NCI-H2171 treated with DMSO at 0.1 percent for 48 hours (cell line): ENCODE data around the gene MEIOB.
"Not testable (repeated sequence)": the region's sequence is repeated elsewhere in the genome, so short reads cannot be mapped to it uniquely, and the experiment has no call there.

Source experiments
- DNase-seq: peaks from one replicate; lab custom pipeline; 2025; lab: John Stamatoyannopoulos, UW

The MEIOB gene

DNA sequence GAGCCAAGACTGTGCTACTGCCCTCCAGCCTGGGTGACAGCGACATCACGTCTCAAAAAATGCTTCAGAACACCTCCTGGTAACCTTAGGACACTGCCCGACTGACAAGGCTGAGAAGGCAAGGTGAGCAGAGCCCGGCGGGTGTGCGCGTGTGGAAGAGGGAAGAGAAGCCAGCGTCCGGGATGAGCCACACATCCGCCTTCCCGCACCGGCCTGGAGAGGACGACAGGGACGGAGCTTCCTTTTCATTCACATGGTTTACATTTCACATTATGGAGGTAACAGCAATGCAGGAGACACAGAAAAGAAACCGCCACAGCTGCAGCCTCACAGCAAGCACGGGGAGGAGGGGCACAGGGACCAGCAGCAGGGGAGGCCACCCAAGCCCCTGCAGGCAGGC, 61.9 kb downstream of the MEIOB start:
- no peak for DNase-seq

DNA sequence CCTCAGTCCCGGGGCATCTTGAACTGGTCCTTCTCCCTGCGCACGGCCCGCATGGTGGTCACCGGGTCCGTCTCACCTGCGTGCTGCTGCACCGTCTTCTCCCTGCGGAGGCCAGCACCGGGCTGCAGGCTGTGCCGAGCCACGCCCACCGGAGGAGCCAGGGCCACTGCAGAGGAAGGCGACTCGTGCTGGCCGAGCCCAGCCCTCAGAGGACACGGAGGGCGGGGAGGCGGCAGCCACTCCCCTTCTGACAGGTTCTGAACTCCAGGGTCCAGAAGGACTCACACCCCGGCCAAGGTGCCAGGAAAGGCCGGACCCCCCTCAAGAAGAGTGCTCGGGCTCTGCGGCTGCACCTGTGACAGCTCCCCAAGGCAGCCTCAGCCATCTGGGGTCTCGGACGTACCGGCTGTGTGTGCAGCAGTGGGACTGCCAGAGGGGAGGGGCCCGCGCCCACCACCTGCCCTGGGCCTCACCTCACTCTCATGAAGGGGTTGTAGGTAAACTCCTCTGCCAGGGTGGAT, 62.6 kb downstream of the MEIOB start:
- no peak for DNase-seq

- no peak for DNase-seq
Observed at GRCh38 chr16:1808691-1809090, 63.3 kb downstream of the MEIOB start.

GRCh38 chr16:1807626-1808025, 64.3 kb downstream of the MEIOB start:
- DNase-seq: no peak

GRCh38 chr16:1800701-1801100, 71.3 kb downstream of the MEIOB start:
- no peak for DNase-seq

DNA sequence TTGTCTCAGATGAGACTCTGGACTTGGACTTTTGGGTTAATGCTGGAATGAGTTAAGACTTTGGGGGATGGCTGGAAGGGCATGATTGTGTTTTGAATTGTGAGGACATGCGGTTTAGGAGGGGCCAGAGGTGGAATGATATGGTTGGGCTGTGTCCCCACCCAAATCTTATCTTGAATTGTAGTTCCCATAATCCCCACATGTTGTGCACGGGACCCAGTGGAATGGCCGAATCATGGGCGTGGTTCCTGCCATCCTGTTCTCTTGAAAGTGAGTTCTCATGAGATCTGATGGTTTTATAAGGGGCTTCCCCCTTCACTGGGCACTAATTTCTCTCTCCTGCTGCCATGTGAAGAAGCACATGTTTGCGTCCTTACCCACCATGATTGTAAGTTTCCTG, 72.7 kb downstream of the MEIOB start:
- DNase-seq: not testable (repeated sequence)

GRCh38 chr16:1794908-1795666, 76.9 kb downstream of the MEIOB start:
- DNase-seq: no peak

- no peak for DNase-seq
Observed at GRCh38 chr16:1794221-1794871, 77.6 kb downstream of the MEIOB start.

DNA sequence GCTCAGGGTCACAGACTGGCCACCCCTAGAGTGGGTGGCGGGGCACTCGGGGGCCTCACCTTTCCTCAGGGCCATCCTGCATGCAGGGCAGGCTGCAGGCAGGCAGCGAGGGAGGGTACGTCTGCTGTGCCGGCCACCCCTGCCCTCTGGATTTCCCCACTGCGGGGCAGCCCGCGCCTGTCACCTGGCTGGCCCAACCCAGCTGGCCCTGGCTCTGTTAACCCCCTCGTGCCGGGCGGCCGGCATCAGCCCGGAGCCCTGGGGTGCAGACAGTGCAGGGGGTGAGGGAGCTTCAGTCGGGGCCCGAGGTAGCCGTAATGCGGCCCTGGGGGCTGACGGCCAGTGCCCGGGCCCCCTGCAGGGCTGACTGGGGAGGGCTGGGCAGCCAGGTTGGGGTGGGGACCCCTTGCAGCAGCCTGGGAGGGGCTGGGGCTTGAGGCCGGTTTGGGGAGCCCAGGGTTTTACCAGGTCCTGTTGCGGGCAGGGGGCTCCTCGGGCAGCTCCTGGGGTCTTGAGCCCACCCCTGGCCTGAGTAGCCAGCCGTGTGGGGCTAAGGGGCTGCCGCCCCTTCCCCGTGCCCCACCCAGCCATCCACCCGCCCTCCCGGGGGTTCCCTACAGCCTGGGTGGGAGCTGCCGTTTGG, 78.3 kb downstream of the MEIOB start, which contains the start of gene IGFALS:
TSS of gene IGFALS (minus strand) at position 128 of the 643 bp plus-strand sequence. CDS start at position 75, 53 bp downstream.
- DNase-seq: no peak

DNA sequence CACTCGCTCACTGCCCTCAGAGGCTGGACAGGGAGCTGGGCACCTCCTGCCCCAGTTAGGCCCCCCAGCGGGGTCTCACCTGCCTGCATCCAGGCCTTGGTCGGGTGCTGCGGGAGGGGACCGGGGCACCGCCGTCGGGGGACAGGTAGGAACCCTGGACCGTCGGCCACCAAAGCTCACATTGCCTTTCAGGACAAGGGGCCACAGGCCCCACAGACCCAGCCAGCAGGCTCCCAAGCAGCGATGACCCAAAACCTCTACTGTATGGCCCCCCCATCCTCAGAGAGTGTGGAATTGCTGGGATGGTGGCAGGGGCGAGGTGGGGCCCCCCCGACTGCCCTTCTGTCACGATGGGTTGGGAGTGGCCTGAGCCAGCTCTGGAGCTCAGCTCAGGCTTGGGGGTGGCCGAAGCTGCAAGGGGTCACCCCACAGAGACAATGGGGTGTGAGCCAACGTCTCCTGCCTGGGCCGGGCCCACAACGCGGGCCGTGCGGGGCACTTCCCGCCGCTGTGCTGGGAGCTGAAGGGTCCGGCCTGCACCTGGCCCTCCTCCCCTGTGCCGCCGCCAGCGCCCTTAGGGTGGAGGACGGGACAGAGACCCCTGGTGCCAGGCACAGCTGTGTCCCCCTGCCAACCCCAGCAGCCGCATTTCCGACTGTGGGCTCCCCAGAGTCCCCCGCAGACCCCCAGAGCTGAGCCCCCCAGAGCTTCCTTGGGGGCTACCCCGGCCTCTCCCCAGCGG, 79.0 kb downstream of the MEIOB start:
- no peak for DNase-seq

DNA sequence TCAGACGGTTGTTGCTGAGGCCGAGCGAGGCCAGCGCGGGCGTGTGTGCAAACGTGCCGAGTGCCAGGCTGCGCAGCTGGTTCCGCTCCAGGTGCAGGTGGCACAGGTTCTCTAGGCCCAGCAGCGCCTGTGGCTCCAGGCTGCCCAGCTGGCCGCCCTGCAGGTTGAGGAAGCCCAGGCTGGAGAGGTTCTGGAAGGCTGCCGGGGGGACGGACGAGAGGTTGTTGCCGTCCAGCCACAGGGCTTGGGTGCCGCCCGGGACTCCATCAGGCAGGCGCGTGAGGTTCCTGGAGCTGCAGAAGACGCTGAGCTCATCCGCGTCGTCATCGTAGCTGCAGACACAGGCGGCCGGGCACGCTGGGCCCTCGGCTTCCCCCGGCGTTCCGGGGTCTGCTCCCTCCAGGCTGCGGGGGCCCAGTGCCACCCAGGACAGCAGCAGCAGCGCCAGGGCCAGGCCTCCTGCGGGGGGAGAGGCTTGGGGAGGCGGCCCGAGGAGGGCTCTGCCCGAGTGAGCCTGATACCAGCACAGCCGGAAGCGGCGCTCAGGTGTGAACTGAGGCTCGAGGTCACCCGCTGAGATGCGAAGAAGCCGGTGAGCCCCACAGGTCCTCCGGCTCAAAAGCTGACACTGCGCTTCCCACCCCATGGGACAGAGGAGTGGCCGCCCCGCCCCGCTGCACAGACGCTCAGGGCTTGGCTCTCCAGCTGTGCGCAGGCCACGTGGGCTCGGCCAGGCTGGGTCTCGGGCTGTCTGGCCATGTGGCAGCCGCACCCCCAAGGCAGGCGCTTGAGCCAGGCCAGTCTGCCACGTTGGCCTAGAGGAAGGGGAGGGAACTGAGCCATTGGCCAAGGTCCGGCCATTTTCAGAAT, 79.8 kb downstream of the MEIOB start:
- DNase-seq: no peak

DNA sequence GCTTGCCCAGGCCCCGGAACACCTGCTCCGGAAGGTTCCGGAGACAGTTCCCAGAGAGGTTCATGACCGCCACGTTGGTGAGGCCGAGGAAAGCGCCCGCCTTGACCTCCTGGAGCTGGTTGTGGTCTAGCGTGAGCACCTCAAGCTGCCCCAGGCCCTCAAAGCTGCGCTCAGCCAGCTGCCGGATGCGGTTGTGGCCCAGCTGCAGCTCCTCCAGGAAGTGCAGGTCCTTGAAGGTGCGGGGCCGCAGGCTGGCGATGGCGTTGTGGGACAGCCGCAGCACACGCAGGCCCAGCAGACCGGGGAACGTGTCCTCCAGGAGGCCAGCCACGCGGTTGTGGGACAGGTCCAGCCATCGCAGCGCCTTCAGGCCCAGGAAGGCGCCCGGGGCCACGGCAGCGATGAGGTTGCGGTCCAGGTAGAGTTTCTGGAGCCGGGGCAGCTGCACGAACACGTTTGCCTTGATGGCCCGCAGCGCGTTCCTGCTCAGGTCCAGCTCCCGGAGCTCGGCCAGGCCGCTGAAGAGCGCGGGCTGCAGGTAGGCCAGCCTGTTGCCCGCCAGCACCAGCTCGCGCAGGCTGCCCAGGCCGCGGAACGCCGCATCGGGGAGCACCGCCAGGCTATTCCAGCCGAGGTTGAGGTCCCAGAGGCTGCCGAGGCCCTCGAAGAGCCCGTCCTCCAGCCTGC, 80.6 kb downstream of the MEIOB start:
- DNase-seq: no peak

GRCh38 chr16:1790611-1791255, 81.2 kb downstream of the MEIOB start:
- DNase-seq: no peak

GRCh38 chr16:1790261-1790610, 81.7 kb downstream of the MEIOB start:
- no peak for DNase-seq

GRCh38 chr16:1789643-1790045, 82.3 kb downstream of the MEIOB start:
- DNase-seq: no peak

- DNase-seq: no peak
Observed at GRCh38 chr16:1788708-1789100, 83.3 kb downstream of the MEIOB start.

GRCh38 chr16:1788095-1788707, 83.8 kb downstream of the MEIOB start:
- no peak for DNase-seq

DNA sequence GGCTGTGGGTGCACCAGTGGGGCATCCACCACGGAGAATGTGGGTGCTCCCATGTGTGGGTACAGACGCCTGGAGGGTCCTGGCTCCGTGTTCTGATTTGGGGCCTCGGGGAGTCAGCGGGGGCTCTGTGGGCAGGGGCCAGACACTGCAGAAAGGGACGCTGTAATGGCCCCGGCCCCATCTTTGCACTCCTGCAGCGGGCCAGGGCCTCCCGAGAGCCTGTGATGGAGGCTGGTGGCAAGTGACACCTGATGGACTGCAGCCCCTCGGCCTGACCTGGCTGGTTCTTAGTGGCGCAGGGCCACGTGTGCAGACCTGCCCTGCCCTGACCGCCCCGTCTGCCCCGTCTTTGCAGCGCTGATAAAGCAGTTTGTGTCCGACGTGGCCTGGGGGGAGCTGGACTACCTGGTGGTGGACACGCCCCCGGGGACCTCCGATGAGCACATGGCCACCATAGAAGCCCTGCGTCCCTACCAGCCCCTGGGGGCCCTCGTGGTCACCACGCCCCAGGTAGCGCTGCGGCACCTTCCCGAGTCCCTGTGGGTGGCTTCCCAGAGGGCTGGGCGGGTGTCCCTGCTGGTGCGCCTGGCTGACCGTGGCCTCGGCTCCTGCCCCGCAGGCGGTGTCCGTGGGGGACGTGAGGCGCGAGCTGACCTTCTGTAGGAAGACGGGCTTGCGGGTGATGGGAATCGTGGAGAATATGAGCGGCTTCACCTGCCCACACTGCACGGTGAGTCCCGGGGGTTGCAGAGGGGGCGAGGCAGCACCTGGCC, 84.5 kb downstream of the MEIOB start:
- no peak for DNase-seq

DNA sequence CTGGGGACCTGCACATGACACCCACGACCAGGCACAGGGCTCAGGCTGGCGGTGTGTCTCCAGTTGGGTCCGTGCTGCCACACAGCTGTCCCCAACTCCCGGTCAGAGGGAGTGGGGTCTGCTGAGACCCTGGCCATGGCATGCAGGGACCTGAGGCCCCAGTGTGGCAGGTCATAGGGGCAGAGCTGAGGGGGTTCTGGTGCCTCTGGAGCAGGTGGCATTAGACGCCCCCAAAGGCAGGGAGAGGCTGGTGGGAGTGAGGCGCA, 85.0 kb downstream of the MEIOB start:
- no peak for DNase-seq
